GM21447 (cell line): ENCODE results near the gene OLFM3.

Experiments used
- ATAC-seq: cut with Tn5 transposase; IDR thresholded peaks from one replicate; pipeline ENCODE4 v1.9.1; 2021; ENCODE audit not compliant: unreplicated experiment

OLFM3 gene

DNA sequence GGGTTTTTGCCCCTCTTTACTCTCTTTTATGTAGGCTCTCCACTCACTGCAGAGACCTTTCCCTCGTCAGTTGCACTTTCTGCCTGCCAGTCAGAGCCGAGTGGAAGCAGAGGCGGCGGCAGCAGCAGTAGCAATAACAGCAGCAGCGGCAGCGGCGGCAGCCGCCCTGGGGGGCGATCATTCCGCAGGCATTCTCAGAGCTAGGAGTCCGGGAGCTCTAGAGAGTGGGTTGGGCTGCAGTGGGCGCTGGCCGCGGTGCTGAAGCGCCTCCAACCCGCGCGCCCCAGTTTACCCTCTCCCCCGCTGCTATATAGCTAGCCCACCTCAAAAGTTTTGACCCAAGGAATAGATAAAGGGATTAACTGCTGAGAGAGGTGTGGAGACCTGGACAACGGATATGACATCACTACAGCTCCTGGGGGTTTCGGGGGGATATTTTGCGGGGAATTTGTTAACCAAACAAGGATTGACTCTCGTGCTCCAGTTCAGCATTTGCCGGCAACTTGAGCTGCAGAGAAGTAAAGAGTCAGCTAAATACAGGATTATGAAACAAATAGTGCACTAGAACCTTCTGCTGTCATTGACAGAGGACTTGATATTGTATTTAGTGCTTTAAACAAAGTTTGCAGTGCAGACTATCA, at the start of gene OLFM3:
TSS of gene OLFM3 (minus strand) at position 102 of the 641 bp plus-strand sequence.
- no peak for ATAC-seq

DNA sequence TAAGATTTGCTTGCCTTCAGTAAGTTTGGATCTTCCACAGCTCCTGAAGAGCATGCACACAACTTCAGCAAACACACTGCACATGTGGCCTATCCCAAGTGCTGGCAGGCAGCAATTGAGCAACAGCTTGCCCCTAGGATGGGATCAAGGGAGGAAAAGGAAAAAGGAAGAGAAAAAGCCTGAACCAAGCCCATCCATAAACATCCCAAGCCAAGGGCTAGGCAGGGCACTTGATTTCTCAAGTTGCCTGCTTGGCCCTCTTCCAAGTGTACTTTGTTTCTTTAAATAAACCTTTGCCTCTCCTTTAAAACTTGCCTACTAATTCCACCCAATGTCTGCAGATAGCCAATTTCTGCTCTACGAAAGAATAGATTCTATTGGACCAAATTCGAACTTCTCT, 49.0 kb upstream of the OLFM3 start:
- ATAC-seq = no peak

DNA sequence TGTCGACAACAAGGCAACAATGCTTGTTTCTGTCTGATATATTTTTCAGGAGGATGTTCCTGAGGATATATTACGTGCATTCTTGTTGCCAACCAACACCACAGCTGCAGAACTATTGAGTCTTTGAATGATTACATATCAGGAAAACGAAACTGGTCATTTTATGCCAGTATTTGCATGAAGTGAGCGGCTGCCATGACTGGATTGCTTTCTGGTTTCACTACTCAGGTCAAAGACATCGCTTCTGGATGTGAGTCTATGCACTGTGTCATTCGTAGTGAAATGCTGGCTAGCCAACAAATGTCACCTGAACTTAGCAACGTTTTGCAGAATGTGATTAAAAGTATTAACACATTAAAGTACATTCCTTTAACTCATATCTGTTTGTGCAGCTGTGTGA, 35.8 kb upstream of the OLFM3 start:
- ATAC-seq = no peak

DNA sequence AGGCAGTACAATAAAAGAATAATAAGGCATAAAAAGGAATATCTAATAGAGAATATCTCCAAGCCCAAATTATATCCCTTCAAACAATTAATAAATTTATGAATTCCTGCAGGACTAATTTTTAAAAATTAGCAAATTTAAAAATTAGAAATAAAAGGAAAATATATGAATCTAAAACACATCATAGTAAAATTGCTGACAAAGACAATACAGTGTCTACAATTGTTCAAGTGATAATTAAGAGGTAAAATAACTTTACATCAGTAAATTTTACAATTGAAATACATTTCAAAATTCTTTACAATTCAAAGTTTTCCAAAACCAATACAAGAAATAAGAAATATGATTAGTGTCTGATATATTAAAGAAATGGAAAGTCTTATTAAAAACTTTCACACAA, 22.8 kb upstream of the OLFM3 start:
- no peak for ATAC-seq

DNA sequence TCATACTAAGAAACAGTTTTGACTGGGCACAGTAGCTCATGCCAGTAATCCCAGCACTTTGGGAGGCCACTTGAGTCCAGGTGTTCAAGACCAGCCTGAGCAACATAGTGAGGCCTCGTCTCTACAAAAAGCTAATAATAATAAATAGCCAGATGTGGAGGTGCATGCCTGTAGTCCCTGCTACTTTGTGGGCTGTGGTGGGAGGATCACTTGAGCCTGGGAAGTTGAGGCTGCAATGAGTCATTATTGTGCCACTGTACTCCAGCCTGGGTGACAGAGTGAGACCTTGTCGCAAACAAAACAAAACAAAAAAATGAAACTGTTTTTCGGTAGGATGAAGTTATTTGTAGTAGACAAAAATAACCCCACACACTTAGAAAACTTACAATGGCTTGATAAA, 19.0 kb upstream of the OLFM3 start:
- ATAC-seq = no peak

DNA sequence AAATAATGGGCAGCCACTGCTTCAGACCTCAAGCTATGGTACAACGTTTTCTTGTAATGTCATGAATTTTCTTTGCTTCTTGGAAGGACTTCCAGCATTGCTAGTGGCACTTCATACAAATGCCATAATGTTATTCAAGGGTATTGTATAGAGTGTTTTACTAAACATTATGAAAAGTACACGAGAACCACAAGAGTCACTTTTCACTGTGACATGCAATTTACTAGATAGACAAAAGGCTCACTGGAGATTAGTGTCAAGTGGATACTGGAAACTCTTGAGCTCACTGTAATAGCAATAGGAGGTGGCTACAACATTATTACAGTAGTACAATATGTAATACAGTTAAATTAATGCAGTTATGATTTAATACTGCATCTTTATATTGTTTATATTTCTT, 5.3 kb upstream of the OLFM3 start:
- ATAC-seq = no peak

DNA sequence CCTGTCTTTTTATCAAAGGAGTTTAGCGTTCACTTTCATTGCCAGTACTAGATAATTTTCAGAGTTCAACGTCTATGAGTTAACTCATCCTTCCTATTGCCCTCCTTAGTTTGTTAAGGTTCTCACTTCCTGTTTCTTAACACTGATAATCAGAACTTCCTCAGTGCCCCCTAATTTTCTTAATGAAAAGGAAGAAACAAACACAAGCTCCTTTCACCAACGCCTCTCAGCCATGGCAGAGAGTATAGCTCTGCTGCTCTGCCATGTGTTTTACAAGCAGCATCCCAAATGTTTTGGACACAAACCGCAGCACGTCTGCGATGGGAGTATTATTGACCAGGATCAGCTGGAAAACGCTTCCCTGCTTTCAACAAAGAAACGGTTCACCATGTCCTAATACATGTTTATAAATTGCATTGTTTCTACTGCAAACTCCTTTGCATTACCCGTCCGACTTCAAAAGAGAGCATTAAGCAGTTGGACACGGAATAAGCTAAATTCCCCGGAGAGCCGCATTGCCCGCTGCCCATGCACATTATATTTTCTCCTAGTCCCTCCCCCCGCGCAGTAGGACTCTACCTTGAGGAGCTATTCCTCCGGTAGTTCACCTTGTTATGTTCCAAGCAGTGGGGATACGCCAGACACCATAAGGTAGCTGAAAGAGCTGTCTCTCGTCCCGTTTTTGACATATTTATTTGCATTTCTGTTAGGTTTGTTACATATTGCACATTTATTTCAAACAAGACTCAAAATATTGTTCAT, 561 bp downstream of the OLFM3 start:
- ATAC-seq = no peak

DNA sequence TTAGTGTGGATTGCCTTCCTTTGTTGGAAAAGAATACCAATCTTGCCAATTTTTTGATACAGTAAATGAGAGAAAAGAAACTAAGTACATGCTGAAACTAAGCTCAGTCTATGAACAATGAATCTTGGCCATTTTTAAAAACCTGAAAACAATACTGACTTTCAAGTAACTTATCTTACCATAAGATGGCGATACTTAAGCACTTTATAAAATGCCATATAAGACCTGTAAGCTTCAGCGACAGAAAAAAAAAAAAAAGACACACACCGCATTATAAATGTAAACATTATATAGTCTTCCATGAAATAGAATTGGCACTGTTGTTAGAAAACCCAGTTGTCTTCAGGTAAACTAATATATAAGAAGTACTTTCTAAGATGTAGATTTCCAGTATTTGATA, 3.0 kb downstream of the OLFM3 start:
- ATAC-seq = no peak

DNA sequence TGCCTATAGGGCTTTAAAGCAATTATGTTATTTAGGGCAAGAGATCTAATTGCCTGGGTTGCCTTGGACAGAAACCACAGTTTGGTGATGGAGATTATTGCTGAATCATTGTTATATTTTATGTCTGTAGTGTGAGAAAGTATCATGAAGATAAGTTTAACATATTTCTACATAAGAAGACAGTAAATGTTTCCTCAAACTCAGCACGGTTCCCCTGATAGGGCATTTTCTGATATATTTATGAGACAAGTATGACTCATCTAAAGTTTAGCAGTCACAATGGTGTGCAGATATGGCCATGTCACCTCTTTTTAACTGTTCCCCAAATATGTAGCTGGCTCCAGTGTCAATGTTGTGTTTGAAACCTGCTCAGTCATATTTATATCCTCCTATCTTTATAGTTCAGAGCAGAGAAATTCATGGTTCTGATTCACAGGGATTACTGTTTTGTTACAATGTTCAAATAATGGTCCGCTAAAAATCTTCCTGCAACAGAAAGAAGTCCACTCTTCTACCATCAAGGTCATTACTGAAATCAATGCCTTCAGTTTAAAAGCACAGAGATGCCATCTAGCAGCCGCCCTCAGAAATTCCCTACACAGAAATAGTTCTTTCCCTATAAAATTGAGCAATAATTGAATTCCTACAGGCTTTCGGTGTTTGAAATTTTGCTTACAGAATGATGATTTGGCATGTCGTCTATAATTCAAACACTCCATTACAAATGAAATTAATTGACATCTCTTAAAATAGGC, 3.7 kb downstream of the OLFM3 start:
- no peak for ATAC-seq

DNA sequence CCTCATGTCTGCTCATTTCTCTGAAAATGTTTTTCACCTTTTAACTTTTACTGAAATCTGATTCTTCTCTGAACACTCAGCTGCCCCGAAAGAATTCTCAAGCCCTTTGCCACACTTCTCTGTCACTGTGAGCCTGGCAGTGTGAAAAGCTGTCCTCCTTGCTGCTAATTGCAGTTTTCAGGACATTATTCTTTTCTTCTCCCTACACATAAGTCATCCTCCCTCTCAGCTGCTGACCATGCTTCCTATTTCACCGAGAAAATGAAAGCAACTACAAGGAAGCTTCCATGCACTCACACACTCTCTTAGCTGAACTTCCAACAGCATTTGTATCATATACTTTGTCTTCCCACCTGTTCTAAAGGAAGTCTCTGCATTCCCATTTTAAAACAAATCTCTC, 15.8 kb downstream of the OLFM3 start:
- ATAC-seq = no peak

DNA sequence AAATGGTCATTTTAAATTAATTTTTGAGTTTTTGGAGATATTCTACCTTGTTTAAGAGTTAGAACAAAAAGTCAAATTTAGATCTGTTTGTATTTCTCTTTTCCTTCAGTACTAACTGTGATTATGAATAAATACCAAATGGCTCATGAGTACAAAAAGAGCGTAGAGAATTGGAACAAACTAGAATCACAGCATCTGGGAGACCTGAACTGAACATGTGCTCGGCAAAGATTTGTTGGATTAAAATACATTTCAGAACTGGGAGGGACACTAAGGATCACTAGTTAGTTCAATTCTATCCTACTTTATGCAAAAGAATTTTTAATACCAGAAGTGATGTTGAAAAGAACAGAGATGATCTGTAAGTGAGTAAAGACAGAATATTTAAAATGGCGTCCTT, 19.5 kb downstream of the OLFM3 start:
- ATAC-seq = no peak

DNA sequence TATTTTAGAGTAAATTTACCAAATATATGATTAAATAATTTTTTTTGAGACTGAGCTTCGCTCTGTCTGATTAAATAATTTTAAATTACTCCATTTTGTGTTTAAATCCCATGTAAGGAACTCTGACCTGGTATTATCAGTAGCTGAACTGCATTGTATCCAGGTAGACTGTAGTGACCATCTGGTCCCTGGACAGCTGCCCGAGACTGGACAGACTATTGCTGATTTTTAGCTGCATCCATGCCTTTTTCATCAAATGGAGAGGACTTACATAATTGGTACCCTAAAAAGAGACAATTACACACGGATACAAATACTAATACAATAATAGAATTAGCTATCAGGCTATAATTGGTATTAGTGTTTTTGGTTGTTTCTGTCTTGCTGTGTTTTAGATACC, 20.6 kb downstream of the OLFM3 start:
- no peak for ATAC-seq

DNA sequence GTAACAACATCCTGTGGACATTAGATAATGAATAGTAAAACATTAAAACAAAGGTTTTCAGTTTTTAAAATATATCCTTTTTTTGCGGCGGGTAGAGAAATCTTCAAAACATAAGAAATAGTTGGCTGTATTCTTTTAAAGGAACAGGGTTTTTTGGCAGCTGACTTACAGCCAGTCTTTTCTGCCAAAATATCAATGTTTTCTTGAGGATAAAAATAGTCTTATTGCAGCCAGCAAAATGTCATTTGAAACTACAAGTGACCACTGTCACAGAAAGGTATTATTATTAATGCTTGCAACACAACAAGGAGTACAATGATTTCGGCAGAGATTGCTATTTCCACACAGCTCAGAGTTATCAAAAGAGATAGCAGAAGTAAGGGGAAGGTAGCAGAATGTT, 21.4 kb downstream of the OLFM3 start:
- ATAC-seq = no peak

DNA sequence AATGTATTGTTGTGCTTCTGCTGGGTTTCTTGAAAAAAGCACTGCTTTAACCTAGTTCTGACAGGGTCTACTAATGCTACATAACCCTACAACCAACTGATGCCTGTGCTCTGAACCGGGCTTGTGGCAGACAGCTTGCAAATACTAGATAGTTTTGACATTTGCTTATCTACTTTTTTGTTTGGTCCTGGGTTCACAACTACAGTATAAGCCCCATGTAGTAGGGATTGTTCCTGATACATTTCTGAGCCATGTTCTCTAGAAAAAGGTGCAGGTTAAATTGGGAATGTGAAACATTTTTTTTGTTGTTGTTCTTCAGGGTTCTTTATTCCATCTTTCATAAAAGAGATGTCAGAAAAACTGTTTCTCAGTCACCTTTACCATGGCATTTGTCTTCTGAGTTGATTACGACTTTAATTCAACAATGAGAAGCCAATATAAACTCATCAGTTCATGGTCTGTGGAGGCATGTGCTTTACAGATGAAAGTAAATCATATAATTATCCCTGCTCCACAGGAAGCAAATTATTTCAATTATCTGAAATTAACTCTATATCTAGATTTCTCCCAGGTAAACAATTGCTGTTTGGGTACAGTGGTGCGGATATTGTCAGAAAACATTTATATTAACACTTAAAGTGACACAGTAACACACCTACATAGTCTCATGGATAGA, 22.0 kb downstream of the OLFM3 start:
- no peak for ATAC-seq

DNA sequence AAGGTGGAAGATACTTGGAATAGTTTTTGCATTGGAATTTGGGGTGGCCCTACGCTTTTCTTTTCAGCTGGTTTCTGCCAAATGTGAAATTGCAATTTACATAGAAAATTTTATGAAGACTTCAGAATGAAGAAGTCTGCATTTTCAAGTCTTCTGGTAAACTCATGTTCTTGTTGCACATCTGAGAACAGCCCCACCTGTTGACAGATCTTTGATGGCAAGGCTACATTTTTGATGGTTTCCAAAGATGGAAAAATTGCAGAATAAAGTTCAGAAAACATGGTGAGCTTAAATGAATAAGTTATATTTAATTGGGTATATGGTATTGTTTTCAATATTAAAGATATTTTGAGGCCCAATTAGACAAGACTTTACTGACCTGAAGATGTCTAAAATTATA, 25.4 kb downstream of the OLFM3 start:
- no peak for ATAC-seq

DNA sequence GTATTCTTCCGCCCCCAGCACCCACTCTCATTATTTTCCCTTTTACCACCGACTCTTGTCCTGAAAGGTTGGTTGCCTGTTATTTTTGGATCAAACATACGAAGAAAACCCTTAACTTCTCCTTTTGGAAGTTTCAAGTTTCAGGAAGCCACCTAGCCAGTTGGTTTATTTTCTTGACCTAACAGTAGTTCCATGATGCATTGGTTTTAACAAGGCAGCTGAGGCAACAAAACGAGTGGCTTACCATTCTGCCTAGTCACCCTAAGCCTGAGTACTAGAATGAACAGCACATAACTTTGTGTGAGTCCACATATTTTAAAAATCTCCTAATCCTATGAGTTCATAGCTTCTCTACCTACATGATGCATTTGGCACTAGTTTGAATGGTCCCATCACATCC, 28.9 kb downstream of the OLFM3 start:
- ATAC-seq = no peak

DNA sequence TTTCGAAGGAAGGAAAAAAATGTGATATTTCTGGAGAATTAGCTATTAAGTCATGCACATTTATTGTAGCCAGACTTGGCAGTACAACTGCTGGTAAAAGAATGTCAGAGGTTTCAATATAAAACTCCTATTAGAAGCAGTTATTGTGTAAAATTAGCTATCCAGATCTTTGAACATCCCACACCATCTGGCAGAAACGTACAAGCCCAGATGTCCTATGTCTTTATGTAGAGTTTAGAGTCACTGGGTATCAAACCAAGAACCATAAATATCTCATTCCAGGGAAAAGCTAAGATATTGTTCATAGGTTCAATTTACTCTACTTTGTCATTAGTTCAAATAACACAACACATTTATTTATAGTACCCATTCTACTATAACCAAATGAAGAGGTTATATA, 31.4 kb downstream of the OLFM3 start:
- no peak for ATAC-seq

DNA sequence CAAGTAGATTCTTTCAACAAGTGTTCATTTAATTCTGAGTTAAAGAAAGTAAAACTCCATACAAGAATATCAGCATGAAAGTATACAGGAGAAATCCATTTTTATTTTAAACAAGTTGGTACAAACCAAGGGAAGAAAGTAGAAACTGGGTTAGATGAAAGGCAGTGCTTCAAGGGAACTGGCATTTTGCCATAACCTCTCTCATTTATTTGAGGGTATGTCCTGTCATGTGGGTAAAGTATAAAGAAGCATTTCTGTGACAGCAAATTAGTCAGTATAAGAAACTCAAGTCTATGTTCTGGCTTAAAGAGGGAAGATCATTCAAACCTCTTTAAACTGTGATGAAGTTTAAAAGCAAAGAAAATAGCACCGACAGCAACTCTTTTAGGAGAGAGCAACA, 32.0 kb downstream of the OLFM3 start:
- ATAC-seq = no peak

DNA sequence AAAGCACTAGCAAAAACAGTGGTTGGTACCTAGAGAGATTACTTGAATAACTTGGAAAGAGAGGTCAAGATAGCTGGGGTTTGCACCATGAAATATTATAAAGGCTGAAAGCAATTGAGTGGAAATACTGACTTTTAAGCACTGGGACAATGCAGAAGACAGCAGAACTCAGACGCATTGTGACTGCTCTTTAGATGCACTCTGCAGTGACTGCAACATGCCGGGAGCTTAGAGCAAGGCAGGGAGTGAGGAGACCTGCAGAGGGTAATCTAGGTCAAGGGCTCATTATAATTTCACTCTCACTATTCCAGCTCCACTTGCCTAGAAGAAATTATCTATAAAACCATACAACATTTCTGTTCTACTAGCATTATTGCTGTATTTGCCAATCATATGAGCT, 36.6 kb downstream of the OLFM3 start:
- ATAC-seq = no peak

DNA sequence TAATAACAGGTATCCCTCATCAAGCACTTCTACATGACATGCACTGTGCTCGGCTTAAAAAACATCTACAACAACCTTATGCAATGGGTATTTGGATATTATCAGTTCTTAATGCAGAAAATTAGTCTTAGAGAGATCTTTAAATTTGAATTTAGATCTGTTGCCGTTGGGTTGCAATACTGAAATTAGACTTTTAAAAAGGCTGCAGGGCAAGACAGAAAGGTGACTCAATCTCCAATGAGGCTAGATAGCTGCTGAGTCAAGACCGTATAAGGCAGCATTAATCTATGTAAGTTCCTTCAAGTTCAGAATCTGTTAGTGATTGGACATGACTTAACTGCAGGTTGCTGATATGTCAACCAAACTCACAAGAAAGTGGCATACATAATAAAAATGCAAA, 37.3 kb downstream of the OLFM3 start:
- no peak for ATAC-seq

DNA sequence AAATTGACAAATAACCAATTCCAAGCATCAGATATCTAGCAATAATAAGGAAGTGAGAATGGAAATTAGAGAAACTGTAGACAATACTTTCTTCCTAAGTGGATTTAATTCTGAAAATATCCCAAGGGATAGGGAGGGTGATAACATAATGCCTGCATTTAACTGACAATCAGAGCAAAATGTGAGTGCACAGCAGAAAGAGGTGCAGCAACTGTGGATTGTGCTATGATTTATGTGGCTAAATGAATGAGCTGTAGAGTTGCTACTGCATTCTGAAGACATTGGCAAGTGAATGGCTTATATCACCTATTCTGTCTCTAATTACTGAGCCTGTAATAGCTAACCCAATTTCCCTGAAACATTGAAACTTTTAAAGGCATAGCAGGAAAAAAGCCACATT, 39.0 kb downstream of the OLFM3 start:
- no peak for ATAC-seq

DNA sequence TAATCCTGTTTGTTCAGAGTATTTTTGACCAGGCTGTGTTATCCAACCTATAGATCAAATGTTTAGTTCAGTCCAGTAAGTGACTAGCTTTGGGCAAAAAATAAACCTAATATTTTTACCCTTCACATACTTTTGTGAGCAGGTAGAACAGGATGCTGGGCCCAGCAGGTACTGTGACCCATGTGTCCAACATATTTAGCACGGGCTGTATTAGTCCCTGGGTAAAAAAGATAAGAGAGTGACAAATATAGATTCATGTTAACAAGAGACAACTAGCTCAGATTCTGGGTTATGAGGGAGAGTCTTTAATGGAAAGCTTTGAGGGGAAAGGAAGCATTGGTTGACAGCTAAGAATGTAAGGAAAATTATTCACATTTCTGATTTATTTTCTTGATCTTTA, 43.1 kb downstream of the OLFM3 start:
- no peak for ATAC-seq
